HG03460 (cell line): ENCODE measurements around the gene BTBD1.

Experiments
- ATAC-seq: cut with Tn5 transposase; IDR thresholded peaks from one replicate; pipeline ENCODE4 v1.9.1; 2021; ENCODE audit not compliant: unreplicated experiment

Gene BTBD1

GRCh38 chr15:83066734-83067637, at the start of gene BTBD1:
Gene BTBD1, minus strand, starts transcription at chr15:83067252. Its CDS starts 101 bp downstream, at chr15:83067151.
- peak; percentile 83 for ATAC-seq

GRCh38 chr15:83115831-83116565, 48.9 kb upstream of the BTBD1 start:
- no peak for ATAC-seq

- no peak for ATAC-seq
These were observed 48.4 kb upstream of the BTBD1 start for GRCh38 chr15:83115410-83115809.

- no peak for ATAC-seq
These were observed 47.8 kb upstream of the BTBD1 start for GRCh38 chr15:83114856-83115255.

- no peak for ATAC-seq
These were observed 47.0 kb upstream of the BTBD1 start for GRCh38 chr15:83113881-83114674.

GRCh38 chr15:83112956-83113299, 45.9 kb upstream of the BTBD1 start:
- no peak for ATAC-seq

- ATAC-seq = no peak
These were observed 45.3 kb upstream of the BTBD1 start for GRCh38 chr15:83112233-83112955.

GRCh38 chr15:83111149-83111548, 44.1 kb upstream of the BTBD1 start:
- no peak for ATAC-seq

GRCh38 chr15:83110381-83110780, 43.3 kb upstream of the BTBD1 start:
- no peak for ATAC-seq

GRCh38 chr15:83109532-83109931, 42.5 kb upstream of the BTBD1 start:
- ATAC-seq = no peak

- peak; percentile 77 for ATAC-seq
These were observed 41.5 kb upstream of the BTBD1 start for GRCh38 chr15:83108266-83109219.

GRCh38 chr15:83107841-83108181, 40.8 kb upstream of the BTBD1 start:
- ATAC-seq = no peak

- ATAC-seq = no peak
These were observed 40.2 kb upstream of the BTBD1 start, which contains the start of gene TM6SF1 for GRCh38 chr15:83106994-83107840. Gene TM6SF1, plus strand, starts transcription at chr15:83107645. Its CDS starts 36 bp downstream, at chr15:83107681.

- ATAC-seq = no peak
These were observed 38.4 kb upstream of the BTBD1 start for GRCh38 chr15:83105440-83105839.

- no peak for ATAC-seq
These were observed 37.1 kb upstream of the BTBD1 start for GRCh38 chr15:83104141-83104540.

GRCh38 chr15:83102346-83102745, 35.3 kb upstream of the BTBD1 start:
- ATAC-seq = no peak

- no peak for ATAC-seq
These were observed 33.1 kb upstream of the BTBD1 start for GRCh38 chr15:83100097-83100646.

GRCh38 chr15:83099290-83099689, 32.2 kb upstream of the BTBD1 start:
- no peak for ATAC-seq
